Naive thymus-derived CD4-positive, alpha-beta T cell (primary cell): ENCODE results near the gene CHD9. TPM values are rescaled to one million over a fixed set of nuclear protein-coding genes. Genes with fewer than 3 reads are reported as not detected.

Experiments used
- ATAC-seq: fragments of 150-1000 bp; cut with Tn5 transposase; 2 replicates; pipeline ENCODE4 v1.10.0; 2021; ENCODE audit warnings: mild to moderate bottlenecking, moderate library complexity
- CTCF ChIA-PET: fragments of 350-600 bp; sonication (Branson Sonifier 250); formaldehyde crosslinking; loops from one replicate; lab custom pipeline; 2021; ENCODE audit warnings: antibody characterized with exemption; lab: Charles Lee
- POLR2A ChIA-PET: fragments of 350-600 bp; sonication (Branson Sonifier 250); formaldehyde crosslinking; loops from one replicate; lab custom pipeline; 2021; ENCODE audit warnings: antibody characterized with exemption, inconsistent platforms; lab: Charles Lee
- DNase-seq, 9 donors: peaks; one replicate each; pipeline versions ENCODE4 v3.0.0 to v3.0.0-alpha.2; 2020 to 2022; ENCODE audit warnings: mixed read lengths in 1 of 9
- H3K27ac ChIP-seq: one replicate; pipeline ENCODE4 v1.7.0; 2013; ENCODE audit warnings: mild to moderate bottlenecking, low read depth, low read length, moderate library complexity
- H3K27me3 ChIP-seq, 2 donors: one replicate each; pipeline ENCODE4 v1.7.0; 2013; ENCODE audit warnings: low read length in 2 of 2, mild to moderate bottlenecking in 2 of 2, moderate library complexity in 2 of 2; ENCODE audit not compliant: control insufficient read depth in 2 of 2, insufficient read depth in 2 of 2
- H3K36me3 ChIP-seq, 3 experiments: 1 replicate in 2 of 3; 2 replicates in 1 of 3; pipeline ENCODE4 v1.7.0; 2013; ENCODE audit warnings: low read length in 3 of 3, mild to moderate bottlenecking in 3 of 3, moderate library complexity in 1 of 3; ENCODE audit not compliant: insufficient read depth in 3 of 3, control insufficient read depth in 2 of 3
- H3K4me1 ChIP-seq, 2 donors: one replicate each; pipeline ENCODE4 v1.7.0; 2013; ENCODE audit warnings: low read length in 2 of 2, mild to moderate bottlenecking in 2 of 2, moderate library complexity in 1 of 2; ENCODE audit not compliant: control insufficient read depth in 2 of 2, insufficient read depth in 2 of 2
- H3K4me3 ChIP-seq: 2 replicates; pipeline ENCODE4 v1.7.0; 2013; ENCODE audit warnings: mild to moderate bottlenecking, low read length
- H3K9me3 ChIP-seq, 3 experiments: 1 replicate in 2 of 3; 2 replicates in 1 of 3; pipeline ENCODE4 v1.7.0; 2013; ENCODE audit warnings: low read length in 3 of 3; ENCODE audit not compliant: control insufficient read depth in 2 of 3
- H3K27ac Mint-ChIP-seq, 9 donors: one replicate each; pipeline ENCODE4 v1.8.0; 2020 to 2022; ENCODE audit warnings: mixed read lengths in 9 of 9, mild to moderate bottlenecking in 8 of 9, moderate library complexity in 5 of 9, inconsistent platforms in 2 of 9
- H3K27me3 Mint-ChIP-seq, 5 donors: one replicate each; pipeline ENCODE4 v1.8.0; 2021 to 2022; ENCODE audit warnings: mixed read lengths in 5 of 5, mild to moderate bottlenecking in 1 of 5
- H3K36me3 Mint-ChIP-seq, 5 donors: one replicate each; pipeline ENCODE4 v1.8.0; 2020 to 2022; ENCODE audit warnings: mixed read lengths in 5 of 5, mild to moderate bottlenecking in 3 of 5, inconsistent platforms in 1 of 5
- H3K4me1 Mint-ChIP-seq, 7 donors: one replicate each; pipeline ENCODE4 v1.8.0; 2020 to 2022; ENCODE audit warnings: mixed read lengths in 7 of 7, mild to moderate bottlenecking in 3 of 7, inconsistent platforms in 1 of 7
- H3K4me3 Mint-ChIP-seq, 10 donors: one replicate each; pipeline ENCODE4 v1.8.0; 2020 to 2022; ENCODE audit warnings: mild to moderate bottlenecking in 10 of 10, mixed read lengths in 10 of 10, moderate library complexity in 6 of 10, inconsistent platforms in 2 of 10
- H3K9me3 Mint-ChIP-seq, 11 donors: one replicate each; pipeline ENCODE4 v1.8.0; 2020 to 2022; ENCODE audit warnings: mixed read lengths in 11 of 11, mild to moderate bottlenecking in 4 of 11, inconsistent platforms in 1 of 11, moderate library complexity in 1 of 11
- intact Hi-C, 2 donors: fragments of 100-400 bp; cut with micrococcal nuclease; formaldehyde crosslinking; loops; one replicate each; pipeline ENCODE4 v1.15.1; 2023
- polyA plus RNA-seq, 2 donors: library from polyadenylated mRNA; unstranded; fragments of 300-500 nt; fragmentation: Illumina TruSeq; gene quantifications; one replicate each; pipeline ENCODE4 v1.2.3, GENCODE V29; 2021
- total RNA-seq, 6 experiments: library from RNA in 5 of 6; stranded (reverse) in 5 of 6; gene quantifications; 1 replicate in 5 of 6; 2 replicates in 1 of 6; pipeline ENCODE4 v1.2.3 and lab custom pipeline; 2021 to 2026

Gene CHD9
- total and polyA plus RNA-seq, 7 experiments from 2014 or later: 23.8 to 46.4 (median 30.6) TPM

- Histone ChIP-seq H3K36me3 (no peaks in the 10 kb centered on the region), H3K27me3 (no peaks in the 10 kb centered on the region), H3K4me3 (no peak overlapping the region), H3K4me1 (no peaks in the 10 kb centered on the region), H3K27ac (no peak overlapping the region), H3K9me3 (no peaks in the 10 kb centered on the region)
- no peak for ATAC-seq
- CTCF ChIA-PET: no interaction called here
- Mint-ChIP-seq H3K9me3 (peaks cover 0 to 3% (median 0%) of the 10 kb centered on the region in 11 donors), H3K27ac (peak overlapping the region in 1 of 9 donors; percentile 1), H3K27me3 (peaks cover 8 to 18% (median 15%) of the 10 kb centered on the region in 5 donors), H3K4me1 (peaks cover 0 to 5% (median 3%) of the 10 kb centered on the region in 7 donors), H3K36me3 (no peaks in the 10 kb centered on the region), H3K4me3 (no peak overlapping the region)
- DNase-seq: no peak
- POLR2A ChIA-PET: no interaction called here
- intact Hi-C loops: no loop called here
Measured at GRCh38 chr16:53040788-53041187, 14.0 kb upstream of the CHD9 start.

- intact Hi-C loops: no loop called here
- Histone ChIP-seq H3K36me3 (no peaks in the 10 kb centered on the region), H3K4me1 (no peaks in the 10 kb centered on the region), H3K27ac (no peak overlapping the region), H3K27me3 (no peaks in the 10 kb centered on the region), H3K9me3 (no peaks in the 10 kb centered on the region), H3K4me3 (no peak overlapping the region)
- H3K27me3 Mint-ChIP-seq: peaks cover 11 to 17% (median 15%) of the 10 kb centered on the region in 5 donors
- no peak overlapping the region for H3K4me3 Mint-ChIP-seq
- no peak for ATAC-seq
- ChIA-PET CTCF (no interaction called here), POLR2A (no interaction called here)
- H3K27ac Mint-ChIP-seq: no peak overlapping the region
- peaks cover 0 to 3% (median 0%) of the 10 kb centered on the region in 11 donors for H3K9me3 Mint-ChIP-seq
- peaks cover 0 to 5% (median 3%) of the 10 kb centered on the region in 7 donors for H3K4me1 Mint-ChIP-seq
- DNase-seq: no peak
- H3K36me3 Mint-ChIP-seq: no peaks in the 10 kb centered on the region
Measured at GRCh38 chr16:53041320-53042051, 13.3 kb upstream of the CHD9 start.

- H3K27ac ChIP-seq: no peak overlapping the region
- H3K9me3 ChIP-seq: no peaks in the 10 kb centered on the region
- H3K4me1 ChIP-seq: no peaks in the 10 kb centered on the region
- Mint-ChIP-seq H3K27me3 (peaks cover 10 to 20% (median 15%) of the 10 kb centered on the region in 5 donors), H3K9me3 (peaks cover 0 to 3% (median 0%) of the 10 kb centered on the region in 11 donors), H3K4me1 (peaks cover 0 to 5% (median 3%) of the 10 kb centered on the region in 7 donors), H3K36me3 (peaks cover 0 to under 1% (median 0%) of the 10 kb centered on the region in 5 donors), H3K4me3 (no peak overlapping the region), H3K27ac (no peak overlapping the region)
- ATAC-seq: no peak
- H3K27me3 ChIP-seq: no peaks in the 10 kb centered on the region
- no peak overlapping the region for H3K4me3 ChIP-seq
- no peaks in the 10 kb centered on the region for H3K36me3 ChIP-seq
- DNase-seq: no peak
- ChIA-PET POLR2A (no interaction called here), CTCF (no interaction called here)
- intact Hi-C loops: no loop called here
Measured at GRCh38 chr16:53042235-53042701, 12.5 kb upstream of the CHD9 start.

GRCh38 chr16:53043428-53043831 lies 11.4 kb upstream of the CHD9 start:
- peaks cover 0 to 3% (median 0%) of the 10 kb centered on the region in 5 donors for H3K36me3 Mint-ChIP-seq
- ChIA-PET POLR2A (no interaction called here), CTCF (no interaction called here)
- no peak overlapping the region for H3K27ac Mint-ChIP-seq
- ATAC-seq (no peak), DNase-seq (no peak)
- Histone ChIP-seq H3K4me3 (no peak overlapping the region), H3K36me3 (no peaks in the 10 kb centered on the region), H3K27me3 (no peaks in the 10 kb centered on the region), H3K27ac (no peak overlapping the region), H3K4me1 (no peaks in the 10 kb centered on the region), H3K9me3 (no peaks in the 10 kb centered on the region)
- peaks cover 0 to 3% (median 0%) of the 10 kb centered on the region in 11 donors for H3K9me3 Mint-ChIP-seq
- H3K27me3 Mint-ChIP-seq: peaks cover 10 to 24% (median 15%) of the 10 kb centered on the region in 5 donors
- intact Hi-C loops: no loop called here
- H3K4me3 Mint-ChIP-seq: no peak overlapping the region
- peaks cover 0 to 5% (median 3%) of the 10 kb centered on the region in 7 donors for H3K4me1 Mint-ChIP-seq

- CTCF ChIA-PET: no interaction called here
- peaks cover 0 to 3% (median 0%) of the 10 kb centered on the region in 5 donors for H3K36me3 Mint-ChIP-seq
- POLR2A ChIA-PET: no interaction called here
Measured at GRCh38 chr16:53043986-53044601, 10.7 kb upstream of the CHD9 start.

GRCh38 chr16:53045341-53046220 lies 9.2 kb upstream of the CHD9 start:
- H3K9me3 ChIP-seq: no peaks in the 10 kb centered on the region
- ChIA-PET POLR2A (no interaction called here), CTCF (no interaction called here)
- ATAC-seq (no peak), DNase-seq (no peak)
- no peaks in the 10 kb centered on the region for H3K36me3 ChIP-seq
- no peak overlapping the region for H3K4me3 Mint-ChIP-seq
- H3K27me3 ChIP-seq: no peaks in the 10 kb centered on the region
- no peaks in the 10 kb centered on the region for H3K4me1 ChIP-seq
- no peak overlapping the region for H3K27ac ChIP-seq
- peaks cover 0 to 2% (median 0%) of the 10 kb centered on the region in 11 donors for H3K9me3 Mint-ChIP-seq
- intact Hi-C loops: no loop called here
- H3K36me3 Mint-ChIP-seq: peaks cover 0 to 3% (median 0%) of the 10 kb centered on the region in 5 donors
- peaks cover 10 to 24% (median 15%) of the 10 kb centered on the region in 5 donors for H3K27me3 Mint-ChIP-seq
- no peak overlapping the region for H3K27ac Mint-ChIP-seq
- no peak overlapping the region for H3K4me3 ChIP-seq
- H3K4me1 Mint-ChIP-seq: peaks cover 0 to 5% (median 2%) of the 10 kb centered on the region in 7 donors

More at GRCh38 chr16:53043986-53044601, 10.7 kb upstream of the CHD9 start:
- DNase-seq (no peak), ATAC-seq (no peak)
- no peaks in the 10 kb centered on the region for H3K27me3 ChIP-seq
- H3K27me3 Mint-ChIP-seq: peaks cover 10 to 24% (median 15%) of the 10 kb centered on the region in 5 donors
- no peak overlapping the region for H3K4me3 ChIP-seq
- H3K36me3 ChIP-seq: no peaks in the 10 kb centered on the region
- peaks cover 0 to 5% (median 3%) of the 10 kb centered on the region in 7 donors for H3K4me1 Mint-ChIP-seq
- H3K9me3 ChIP-seq: no peaks in the 10 kb centered on the region
- H3K4me3 Mint-ChIP-seq: no peak overlapping the region
- intact Hi-C loops: no loop called here
- H3K27ac ChIP-seq: no peak overlapping the region
- H3K4me1 ChIP-seq: no peaks in the 10 kb centered on the region
- H3K27ac Mint-ChIP-seq: no peak overlapping the region
- H3K9me3 Mint-ChIP-seq: peaks cover 0 to 3% (median 0%) of the 10 kb centered on the region in 11 donors
